ENCODE results near the gene MAX.
"Not testable (repeated sequence)": the region's sequence is repeated elsewhere in the genome, so short reads cannot be mapped to it uniquely, and the experiment has no call there.

MAX gene

DNA sequence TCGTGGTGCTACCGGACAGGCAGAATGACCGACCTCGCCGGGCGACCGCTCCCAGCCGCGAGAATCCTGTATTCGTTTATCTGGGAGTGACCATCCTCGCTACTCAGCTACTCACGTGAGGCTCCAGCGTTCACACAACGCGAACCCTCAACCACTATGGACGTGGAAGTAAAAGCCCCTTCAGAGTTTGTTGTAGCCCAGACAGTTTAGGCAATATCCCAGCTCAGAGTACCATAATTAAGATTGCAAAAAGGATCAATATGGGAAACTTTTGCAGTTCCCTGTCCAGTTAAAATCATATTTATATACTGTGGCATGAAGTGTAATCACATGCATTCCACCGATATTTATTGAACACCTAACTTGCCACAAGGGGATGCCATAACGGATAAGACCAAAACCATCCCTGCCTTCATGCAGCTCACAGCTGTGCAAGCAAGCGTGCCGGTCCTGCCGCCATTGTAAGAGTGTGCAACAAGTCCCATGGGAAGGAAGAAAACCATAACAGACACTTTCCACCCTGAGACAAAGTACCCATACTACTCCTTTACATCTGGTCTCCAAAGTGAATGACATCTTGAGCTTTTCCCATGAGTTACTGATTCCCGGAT, 938 bp upstream of the MAX start:
- peak; percentile 20 for DNase-seq

DNA sequence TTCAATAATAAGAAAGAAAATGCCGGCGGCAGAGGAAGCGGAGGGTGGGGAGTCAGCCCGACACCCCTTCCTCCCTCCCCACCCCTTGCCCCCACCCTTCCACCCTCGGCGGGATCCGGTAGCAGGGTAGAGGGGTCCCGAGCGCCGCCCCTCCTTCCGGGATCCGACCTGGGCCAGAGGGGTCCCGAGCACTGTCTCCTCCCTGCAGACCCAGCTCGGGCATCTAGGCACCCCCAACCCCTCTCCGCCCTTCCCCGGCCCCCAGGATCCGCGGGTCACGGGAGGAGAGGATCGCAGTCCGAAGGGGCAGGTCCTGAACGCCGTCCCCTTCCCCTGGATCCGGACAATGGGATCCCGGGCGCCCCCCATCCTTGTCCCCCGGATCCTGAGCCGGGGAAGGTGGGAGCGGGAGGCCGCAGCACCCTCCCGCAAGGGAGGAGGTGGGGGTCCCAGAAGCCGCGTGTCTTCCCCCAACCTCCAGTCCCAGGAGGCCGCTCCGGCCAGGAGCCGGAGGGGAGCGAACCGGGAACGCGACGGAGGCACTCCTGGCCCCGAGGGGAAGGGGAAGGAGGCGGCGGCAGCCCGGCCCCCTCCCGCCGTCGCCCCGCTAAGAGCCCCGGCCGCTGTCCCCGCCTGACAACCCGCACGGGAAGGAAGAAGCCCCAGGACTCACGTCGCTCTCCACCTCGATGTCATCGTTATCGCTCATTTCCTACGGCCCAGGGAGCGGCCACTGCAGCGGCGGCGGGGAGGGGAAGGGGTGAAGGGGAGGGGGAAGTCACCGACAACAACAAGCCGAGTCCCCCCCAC, 481 bp downstream of the MAX start:
- no peak for DNase-seq

DNA sequence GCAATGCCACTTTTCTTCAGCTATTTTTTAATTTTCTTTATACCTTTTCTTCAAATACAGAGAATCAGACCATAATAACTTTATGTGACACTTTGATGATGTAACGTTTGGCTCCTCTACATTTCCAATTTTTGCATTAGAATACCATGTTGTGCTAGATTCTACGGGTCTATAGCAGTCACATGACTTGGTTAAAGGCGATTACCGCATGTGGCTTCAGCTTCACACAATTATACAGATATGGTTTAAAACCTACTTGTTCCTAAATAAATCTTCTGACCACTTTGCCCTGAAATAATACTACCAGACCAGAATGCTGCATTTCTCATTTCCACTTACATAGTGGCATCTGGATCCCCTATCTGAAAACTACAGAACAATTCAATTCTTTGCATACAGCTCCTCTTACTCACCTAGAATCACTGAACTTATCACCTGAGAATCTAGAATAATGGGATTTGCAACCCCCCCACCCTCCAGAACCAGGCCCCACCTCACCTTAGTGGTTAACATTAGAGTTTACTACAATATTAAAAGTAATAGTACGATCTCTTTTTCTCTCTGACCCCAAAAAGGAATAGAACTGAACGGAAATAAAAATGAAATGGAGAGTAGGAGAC, 1.3 kb downstream of the MAX start:
- peak; percentile 20 for DNase-seq

DNA sequence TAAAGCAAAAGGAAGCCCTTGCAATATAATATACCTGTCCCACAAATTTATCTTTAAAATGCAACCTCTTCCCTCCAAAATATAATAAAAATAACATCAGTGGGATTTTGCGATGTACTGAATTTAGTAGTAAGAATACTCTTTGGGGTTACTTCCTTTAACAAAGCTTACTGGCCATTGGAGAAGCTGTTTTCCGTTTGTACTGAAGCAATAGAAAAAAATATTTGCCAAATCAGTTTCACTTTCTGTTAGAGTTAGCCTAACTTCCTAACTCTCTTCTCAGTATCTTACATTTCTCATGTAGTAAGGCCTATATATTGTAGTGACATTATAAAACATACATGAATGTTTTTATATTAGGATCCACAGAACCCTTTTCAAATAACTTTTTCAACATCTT, 3.7 kb downstream of the MAX start:
- peak; percentile 81 for DNase-seq

DNA sequence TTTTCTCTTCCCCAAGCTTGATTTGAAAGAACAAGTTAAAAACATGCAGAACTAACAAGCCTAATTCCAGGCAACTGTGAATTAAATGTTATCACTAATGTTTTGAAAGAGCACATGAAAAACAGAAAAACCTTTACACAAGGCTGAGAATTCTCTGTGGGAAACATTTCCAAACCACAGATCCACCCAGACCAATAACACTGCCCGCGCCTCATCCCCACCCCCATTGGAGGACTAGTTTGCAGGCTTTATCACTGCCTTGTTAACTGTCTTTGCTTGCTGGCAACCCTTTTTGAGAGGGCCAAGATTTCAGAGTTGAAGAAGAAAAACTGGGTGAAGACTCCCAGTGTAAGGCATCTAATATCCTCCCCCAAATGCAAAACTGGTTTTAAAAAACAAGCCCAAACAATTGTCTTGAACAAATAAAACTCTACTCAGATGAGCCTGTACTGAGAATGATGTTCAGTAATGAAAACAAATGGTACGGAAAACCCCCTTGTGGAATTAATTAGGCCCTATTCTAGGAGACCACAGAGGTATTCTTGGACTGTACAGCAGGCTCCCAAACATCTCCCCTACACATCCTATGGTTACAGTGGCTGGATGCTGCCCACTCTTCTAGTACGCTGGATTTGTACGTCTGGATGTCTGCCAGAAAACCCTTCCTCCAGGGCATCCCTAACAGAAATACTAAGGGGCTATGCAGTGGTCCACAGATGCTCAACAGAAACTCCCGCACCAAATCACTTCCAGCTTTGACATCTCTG, 5.8 kb downstream of the MAX start:
- DNase-seq, result no peak

DNA sequence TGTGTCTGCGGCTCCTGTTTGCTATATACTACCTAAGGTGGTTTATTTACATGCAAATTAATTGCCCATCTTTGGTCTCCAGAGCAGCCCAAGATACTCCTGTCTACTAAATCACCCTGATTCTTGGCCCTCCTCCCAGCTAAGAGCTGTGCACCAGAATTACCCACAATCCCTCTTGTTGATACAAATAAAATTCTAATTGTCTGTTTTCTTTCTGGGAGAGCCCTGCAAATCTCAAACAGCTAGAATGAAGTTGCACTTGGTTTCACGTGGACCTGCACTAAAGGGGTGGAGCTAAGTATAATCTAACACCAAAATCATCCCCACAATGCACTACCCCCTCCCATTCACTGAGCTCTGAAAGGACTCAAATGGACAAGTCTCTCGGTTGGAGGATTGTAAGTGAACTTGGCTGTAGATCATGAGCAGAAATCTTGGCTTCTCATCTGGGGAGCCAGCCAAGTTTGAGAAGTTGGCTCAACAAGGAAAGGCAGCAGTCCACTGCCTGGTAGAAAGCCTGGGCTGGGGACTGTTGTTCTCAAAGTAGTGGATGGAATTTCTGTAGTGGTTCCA, 6.6 kb downstream of the MAX start:
- DNase-seq, result no peak

DNA sequence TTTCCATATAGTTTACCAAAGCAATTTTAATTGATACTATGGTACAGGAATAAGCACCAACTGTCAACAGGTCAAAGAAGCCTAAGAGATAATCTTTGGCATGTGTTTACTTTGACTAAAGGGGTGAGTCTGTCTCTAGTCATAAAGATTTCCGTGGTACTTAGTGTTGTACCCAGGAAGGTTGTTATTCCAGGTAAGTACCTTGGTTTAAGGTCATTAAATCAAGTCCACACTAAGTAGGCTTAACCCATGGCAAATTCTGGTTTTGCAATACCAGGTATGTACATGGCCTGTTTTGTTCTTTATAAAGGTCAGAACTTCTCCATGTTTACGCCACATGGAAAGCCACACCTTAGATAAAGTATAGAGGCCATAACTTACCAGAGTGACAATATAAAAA, 10.0 kb downstream of the MAX start:
- no peak for DNase-seq

DNA sequence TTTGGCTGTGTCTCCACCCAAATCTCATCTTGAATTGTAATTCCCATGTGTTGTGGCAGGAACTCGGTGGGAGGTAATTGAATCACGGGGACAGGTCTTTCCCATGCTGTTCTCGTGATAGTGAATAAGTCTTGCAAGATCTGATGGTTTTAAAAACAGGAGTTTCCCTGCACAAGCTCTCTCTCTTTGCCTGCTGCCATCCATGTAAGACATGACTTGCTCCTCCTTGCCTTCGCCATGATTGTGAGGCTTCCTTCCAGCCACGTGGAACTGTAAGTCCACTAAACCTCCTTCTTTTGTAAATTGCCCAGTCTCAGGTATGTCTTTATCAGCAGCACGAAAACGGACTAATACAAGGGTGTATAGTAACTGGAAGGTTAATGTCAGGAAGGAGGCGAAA, 14.5 kb downstream of the MAX start:
- not testable (repeated sequence) for DNase-seq

DNA sequence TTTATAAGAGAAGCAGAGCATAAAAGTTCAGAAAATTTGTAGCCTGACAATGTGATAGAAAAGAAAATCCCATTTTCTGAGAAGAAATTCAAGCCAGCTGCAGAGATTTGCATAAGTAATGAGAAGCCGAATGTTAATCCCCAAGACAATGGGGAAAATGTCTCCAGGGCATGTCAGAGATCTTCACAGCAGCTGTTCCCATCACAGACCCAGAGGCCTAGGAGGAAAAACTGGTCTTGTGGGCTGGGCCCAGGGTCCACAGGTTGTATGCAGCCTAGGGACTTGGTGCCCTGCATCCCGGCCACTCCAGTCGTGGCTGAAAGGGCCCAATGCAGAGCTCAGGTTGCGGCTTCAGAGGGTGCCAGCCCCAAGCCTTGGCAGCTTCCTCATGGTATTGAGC, 15.6 kb downstream of the MAX start:
- DNase-seq, result not testable (repeated sequence)

DNA sequence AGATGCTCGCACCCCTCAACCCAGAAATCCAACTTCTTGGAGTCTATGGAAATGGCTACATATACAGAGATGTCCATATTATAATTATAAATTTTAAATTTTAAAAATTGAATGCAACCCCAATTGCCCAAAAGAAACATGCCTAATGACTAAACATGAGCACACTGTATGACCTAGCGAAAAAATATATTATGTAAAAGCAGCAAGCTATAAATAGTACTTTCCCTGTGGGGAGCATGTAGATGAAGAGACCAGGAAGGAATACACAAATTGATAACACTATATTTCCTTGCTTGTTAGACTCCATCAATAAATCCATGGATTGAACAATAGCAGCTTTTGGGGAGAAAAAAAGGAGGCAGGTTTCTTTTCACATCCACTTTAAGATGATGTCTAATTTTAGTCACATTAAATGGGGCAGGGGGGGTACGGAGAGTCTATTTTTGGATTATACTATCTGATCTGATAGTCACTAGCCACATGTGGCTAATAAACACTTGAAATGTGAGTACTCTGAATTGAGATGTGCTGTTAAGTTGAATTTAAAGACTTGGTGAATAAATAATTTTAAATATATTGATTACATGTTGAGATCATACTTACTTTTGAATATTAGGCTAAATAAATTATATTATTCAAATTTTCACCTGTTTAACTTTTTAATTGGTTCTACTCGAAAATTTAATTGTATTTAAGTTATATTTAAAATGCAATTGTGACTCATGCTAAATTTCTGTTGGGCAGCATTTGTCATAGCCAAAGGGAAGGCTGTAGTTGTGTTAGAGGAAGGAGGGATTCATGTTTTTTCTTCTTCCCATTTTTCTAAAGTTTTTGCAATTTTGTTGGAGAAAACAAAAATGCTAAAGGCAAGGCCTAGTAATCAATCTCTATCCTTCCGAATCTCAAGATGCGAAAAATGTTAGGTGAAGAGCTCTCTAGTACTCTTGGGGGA, 17.5 kb downstream of the MAX start:
- peak; percentile 26 for DNase-seq

DNA sequence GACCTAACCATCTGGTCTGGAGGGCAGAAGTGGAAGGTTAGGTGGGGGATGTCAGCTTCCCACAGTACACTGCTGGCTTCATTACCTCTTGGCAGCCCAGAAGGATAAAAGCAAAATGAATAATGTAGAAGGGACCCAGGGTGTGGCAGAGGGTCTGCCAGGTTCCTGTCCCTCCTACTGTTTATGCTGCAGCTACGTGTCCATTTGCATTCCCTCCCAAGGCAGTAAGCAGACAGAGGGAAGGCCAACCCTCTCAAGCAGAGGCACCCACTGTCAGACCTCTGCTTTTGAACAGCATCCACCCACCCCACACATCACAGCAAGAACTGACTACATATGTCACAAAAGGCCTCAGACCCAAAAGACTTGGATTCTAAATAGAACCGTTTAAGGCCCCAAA, 19.4 kb downstream of the MAX start:
- DNase-seq, result no peak

DNA sequence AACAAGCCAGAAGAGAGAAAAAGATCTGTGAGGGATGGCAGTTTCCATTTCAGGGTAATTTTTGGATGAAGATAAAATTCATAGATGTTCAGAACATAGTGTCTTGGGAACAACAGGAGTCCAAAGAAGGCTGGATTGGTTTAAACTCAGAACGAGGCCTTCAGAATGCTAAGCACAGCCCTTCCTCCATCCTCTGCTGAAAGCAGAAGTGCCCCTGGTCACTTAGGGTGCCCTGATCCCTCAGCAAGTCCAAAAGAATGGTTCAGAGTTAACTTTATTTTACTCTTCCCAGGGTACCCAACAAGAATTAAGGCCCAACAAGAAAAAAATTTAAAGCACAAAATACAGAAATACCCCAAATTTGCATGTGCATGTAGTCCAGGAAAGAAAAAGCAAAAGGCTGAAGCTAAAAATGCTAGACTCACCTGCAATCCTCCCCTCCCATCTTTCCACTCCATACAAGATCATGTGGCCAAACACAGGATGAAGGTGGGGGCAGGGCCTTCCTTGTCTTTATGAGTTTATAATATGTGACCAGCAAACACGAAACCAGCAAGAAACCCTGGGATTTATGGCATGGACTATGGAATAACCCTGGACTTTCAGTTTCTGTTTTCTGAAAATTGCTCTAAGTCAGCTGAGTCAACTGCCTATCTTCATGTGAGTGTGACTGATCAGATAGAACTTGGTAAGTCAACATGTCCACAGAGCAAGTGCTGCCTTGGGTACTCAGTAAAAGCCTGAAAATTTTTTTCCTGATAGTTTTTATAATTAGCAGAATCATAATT, 21.2 kb downstream of the MAX start:
- DNase-seq, result peak; percentile 87

DNA sequence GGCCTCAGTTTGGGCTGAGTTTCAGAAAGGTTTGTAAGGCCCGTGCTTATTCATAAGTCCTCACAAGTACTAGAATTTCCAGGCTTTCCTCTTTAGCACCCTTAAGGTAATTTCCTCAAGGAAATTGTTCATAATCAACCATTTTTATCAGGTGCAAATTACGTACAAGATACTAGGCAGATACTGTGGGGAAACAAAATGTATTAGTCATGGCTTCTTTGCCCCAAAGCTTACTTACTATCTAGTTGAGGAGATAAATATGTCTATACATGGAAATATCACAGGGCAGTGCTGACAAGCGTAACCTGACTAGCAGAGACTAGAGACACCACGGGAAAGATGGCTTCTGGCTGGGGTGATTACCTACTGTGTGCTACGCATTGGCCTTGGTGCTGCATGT, 22.5 kb downstream of the MAX start:
- DNase-seq, result peak; percentile 29

DNA sequence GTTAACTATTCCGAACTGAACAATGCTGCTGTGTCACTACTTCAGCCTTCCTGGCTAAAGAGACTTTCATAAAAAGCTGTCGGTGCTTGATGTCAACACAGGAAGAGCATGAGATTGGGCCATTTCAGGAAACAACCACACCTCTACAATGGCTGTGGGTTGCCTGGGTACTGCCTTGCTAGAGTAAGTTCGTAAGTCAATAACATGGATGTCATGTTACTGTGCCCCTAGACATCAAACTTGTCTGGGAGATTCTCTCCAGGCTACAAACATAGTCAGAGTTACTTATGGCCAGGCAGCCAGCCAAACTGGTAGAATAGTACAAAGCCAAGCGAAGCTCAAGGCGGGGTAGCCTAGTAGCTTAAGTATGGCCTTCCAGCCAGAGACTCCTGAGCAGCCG, 23.1 kb downstream of the MAX start:
- DNase-seq, result peak; percentile 27

DNA sequence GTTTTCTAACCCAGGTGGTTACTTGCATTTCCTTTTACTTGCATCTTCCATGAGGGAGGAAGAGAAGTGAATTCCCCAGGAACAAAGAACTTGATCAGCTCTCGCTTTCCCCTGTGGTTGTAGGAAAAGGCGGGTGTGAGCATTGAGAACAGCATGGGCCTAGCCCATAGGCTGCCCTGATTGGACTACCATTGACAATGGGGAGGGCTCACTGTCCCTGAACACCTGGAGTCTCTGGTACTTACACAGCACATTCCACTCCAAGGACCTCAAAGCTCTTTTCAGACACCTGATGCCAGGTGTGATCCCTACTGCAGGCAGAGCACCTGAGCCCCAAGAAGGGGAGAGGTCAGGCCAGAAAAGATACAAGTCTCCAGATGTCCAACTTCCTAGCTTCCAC, 25.0 kb downstream of the MAX start:
- DNase-seq, result no peak

DNA sequence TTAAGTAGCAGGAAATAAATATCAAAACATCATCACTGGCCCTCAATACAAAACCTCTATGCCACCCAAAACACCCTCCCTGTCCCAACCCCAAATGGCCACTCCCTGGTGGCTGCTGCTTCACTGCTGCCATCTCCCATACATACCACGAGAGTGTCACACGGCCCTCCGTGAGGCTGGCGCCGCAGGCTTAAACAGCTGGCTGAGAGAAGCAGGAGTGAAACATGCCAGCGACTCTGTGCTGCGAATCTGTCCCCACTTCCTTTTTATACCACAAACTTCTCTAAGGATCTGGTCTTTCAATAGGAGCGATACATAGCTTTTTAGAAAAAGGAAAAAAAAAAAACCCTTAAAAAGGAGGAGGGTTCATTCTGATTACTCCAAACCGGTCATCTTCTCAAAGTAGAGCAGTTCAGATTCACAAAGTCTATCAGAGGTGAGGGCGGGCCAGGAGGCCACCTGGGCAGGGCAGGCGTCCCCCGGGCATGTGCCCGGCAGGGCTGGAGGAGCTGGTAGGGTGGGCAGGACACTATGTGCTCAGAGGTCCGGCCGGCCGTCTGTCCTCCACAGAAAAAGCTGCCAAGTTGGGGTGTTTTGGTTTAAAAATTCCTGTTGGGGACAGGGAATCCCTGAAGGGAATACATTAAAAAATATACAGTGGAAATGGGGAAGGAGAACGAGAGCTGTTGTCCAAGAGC, 26.5 kb downstream of the MAX start:
- DNase-seq, result peak; percentile 61

DNA sequence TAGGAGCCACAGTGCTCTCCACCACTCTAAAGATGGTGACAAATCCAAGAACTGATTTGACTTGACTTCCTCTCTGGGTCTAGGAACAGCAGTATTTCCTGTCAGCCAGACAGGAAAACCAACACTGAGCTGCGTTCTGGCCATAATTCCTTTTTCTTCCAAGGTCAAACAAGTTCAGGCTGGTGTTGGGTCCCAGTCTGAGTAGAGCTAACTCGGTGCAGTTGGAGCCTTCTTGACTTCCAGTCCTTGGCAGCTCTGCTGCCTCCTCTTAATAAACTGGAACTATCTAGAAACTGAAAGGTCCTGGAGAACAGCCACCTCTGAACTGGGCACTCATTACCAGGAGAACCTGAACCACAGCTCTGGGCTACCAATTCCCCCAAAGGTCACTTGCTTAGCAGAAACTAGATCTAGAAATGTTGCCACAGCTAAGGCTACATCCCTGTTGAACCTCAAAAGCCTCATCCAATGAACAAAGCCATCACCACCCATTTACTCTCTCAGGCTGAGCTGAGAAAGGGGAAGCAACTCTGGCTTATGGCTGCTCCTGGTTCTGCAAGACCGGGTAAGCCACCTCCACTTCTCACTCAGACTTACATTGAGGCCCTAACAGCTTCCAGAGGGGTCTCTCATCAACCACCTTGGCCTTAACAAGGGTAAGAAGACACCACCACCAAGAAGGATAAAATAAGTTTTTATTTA, 27.7 kb downstream of the MAX start:
- DNase-seq, result peak; percentile 65

DNA sequence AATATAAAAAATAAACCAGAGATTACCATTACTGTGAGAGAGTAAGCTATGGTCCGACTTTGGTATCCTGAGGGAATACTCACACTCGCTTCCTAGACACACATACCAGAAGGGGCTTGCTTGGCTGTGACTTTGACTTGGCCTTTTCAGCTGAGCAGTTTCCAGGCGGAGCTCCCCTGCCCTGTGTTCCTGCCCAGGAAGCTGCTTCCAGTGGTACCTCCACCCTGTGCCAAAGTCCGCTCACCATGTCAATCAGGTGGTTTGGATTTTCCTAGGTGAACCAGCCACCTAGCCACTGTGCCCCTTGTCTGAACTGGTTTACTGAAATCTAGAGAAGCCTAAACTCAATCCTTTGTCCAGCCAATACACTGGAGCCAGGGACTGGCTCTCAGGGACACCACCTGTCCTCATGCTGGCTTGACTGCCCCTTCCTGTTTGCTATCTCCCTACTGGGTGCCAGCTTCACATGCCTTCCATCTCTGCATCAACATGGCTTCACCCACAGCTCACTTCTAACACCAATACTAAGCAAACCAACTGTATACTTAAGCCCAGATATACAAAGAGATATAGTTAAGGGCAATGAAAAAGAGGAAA, 28.6 kb downstream of the MAX start:
- DNase-seq, result no peak

DNA sequence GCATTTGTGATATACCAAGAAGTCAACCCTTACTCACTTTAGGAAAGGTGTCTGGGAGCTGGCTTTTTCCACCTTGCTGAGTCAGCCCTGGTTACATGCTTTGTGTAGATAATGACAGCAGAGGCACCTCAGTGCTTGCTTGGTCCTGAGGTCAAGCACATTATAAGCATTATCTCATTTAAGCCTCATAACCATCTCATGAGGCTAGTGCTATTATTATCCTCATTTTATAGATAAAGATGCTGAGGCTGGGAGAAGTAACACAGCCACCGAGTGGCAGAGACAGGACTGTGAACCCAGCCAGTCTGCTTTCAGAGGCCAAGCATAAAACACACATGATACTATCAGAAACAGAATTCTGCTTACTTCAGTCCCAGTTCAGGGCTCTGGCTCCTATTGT, 29.4 kb downstream of the MAX start:
- no peak for DNase-seq

Measured in suppressor macrophage treated with lipopolysaccharide for 4 hours (primary cell).